Activated T-helper 1 cell treated with anti-CD3 and anti-CD28 coated beads, Interleukin-12 subunit alpha, Interleukin-12 subunit beta, Interleukin-2, Interleukin-4 antibody, amounts not matched to agents 30 ng/mL and 10 ng/mL and 1 ng/mL, durations not matched to agents 14 hours and 24 hours and 36 hours (primary cell): Measurements from ENCODE around the gene CLIP1. TPM values are rescaled to one million over a fixed set of nuclear protein-coding genes. Genes with fewer than 3 reads are reported as not detected.

Experiments used
- DNase-seq: peaks from one replicate; pipeline ENCODE4 v3.0.0; 2021; ENCODE audit warnings: low spot score
- H3K27ac Mint-ChIP-seq: one replicate; pipeline ENCODE4 v1.8.0; 2021; ENCODE audit warnings: mild to moderate bottlenecking, mixed read lengths
- H3K27me3 Mint-ChIP-seq: one replicate; pipeline ENCODE4 v1.8.0; 2022; ENCODE audit warnings: mild to moderate bottlenecking, moderate library complexity, mixed read lengths; ENCODE audit not compliant: insufficient read depth
- H3K36me3 Mint-ChIP-seq: one replicate; pipeline ENCODE4 v1.8.0; 2021; ENCODE audit warnings: low read depth, mixed read lengths
- H3K4me1 Mint-ChIP-seq: one replicate; pipeline ENCODE4 v1.8.0; 2021; ENCODE audit warnings: low read depth, mixed read lengths
- H3K4me3 Mint-ChIP-seq: one replicate; pipeline ENCODE4 v1.8.0; 2021; ENCODE audit warnings: mild to moderate bottlenecking, moderate library complexity, mixed read lengths
- H3K9me3 Mint-ChIP-seq: one replicate; pipeline ENCODE4 v1.8.0; 2021; ENCODE audit warnings: mixed read lengths
- intact Hi-C: fragments of 100-400 bp; cut with micrococcal nuclease; formaldehyde crosslinking; loops from one replicate; pipeline ENCODE4 v1.15.1; 2024
- total RNA-seq: library from RNA; stranded (reverse); gene quantifications from 2 replicates; pipeline ENCODE4 v1.2.3, GENCODE V29; 2022

Gene CLIP1
- total RNA-seq, 1 donor from 2014 or later: 64.1 TPM

- Mint-ChIP-seq H3K36me3 (peaks cover 4% of the 10 kb centered on the region), H3K4me1 (no peaks in the 10 kb centered on the region), H3K27ac (no peak overlapping the region), H3K4me3 (no peak overlapping the region), H3K27me3 (no peaks in the 10 kb centered on the region), H3K9me3 (no peaks in the 10 kb centered on the region)
- no peak for DNase-seq
- intact Hi-C loops: no loop called here
Observed at GRCh38 chr12:122308811-122309210, 113.7 kb downstream of the CLIP1 start.

- H3K27ac Mint-ChIP-seq: no peak overlapping the region
- no peaks in the 10 kb centered on the region for H3K27me3 Mint-ChIP-seq
- intact Hi-C loops: no loop called here
- H3K4me3 Mint-ChIP-seq: no peak overlapping the region
- no peaks in the 10 kb centered on the region for H3K9me3 Mint-ChIP-seq
- no peak for DNase-seq
- H3K4me1 Mint-ChIP-seq: no peaks in the 10 kb centered on the region
- peaks cover 10% of the 10 kb centered on the region for H3K36me3 Mint-ChIP-seq
Observed at GRCh38 chr12:122306407-122306806, 116.1 kb downstream of the CLIP1 start.

GRCh38 chr12:122304924-122305323 lies 117.5 kb downstream of the CLIP1 start:
- no peak overlapping the region for H3K27ac Mint-ChIP-seq
- intact Hi-C loops: no loop called here
- no peak overlapping the region for H3K4me3 Mint-ChIP-seq
- no peaks in the 10 kb centered on the region for H3K4me1 Mint-ChIP-seq
- no peak for DNase-seq
- no peaks in the 10 kb centered on the region for H3K9me3 Mint-ChIP-seq
- H3K36me3 Mint-ChIP-seq: peaks cover 15% of the 10 kb centered on the region
- no peaks in the 10 kb centered on the region for H3K27me3 Mint-ChIP-seq

- Mint-ChIP-seq H3K27ac (peak overlapping the region; percentile 14), H3K27me3 (no peaks in the 10 kb centered on the region), H3K36me3 (peaks cover 15% of the 10 kb centered on the region), H3K4me3 (no peak overlapping the region), H3K4me1 (no peaks in the 10 kb centered on the region), H3K9me3 (no peaks in the 10 kb centered on the region)
- intact Hi-C loops: no loop called here
- no peak for DNase-seq
Observed at GRCh38 chr12:122303068-122303467, 119.4 kb downstream of the CLIP1 start.

GRCh38 chr12:122298071-122298748 lies 124.3 kb downstream of the CLIP1 start:
- no peak for DNase-seq
- Mint-ChIP-seq H3K4me3 (no peak overlapping the region), H3K27me3 (no peaks in the 10 kb centered on the region), H3K4me1 (peaks cover 1% of the 10 kb centered on the region), H3K27ac (no peak overlapping the region), H3K9me3 (no peaks in the 10 kb centered on the region), H3K36me3 (peaks cover 23% of the 10 kb centered on the region)
- intact Hi-C loops: no loop called here

- peaks cover 24% of the 10 kb centered on the region for H3K36me3 Mint-ChIP-seq
- peaks cover 5% of the 10 kb centered on the region for H3K4me1 Mint-ChIP-seq
- no peak for DNase-seq
- H3K9me3 Mint-ChIP-seq: no peaks in the 10 kb centered on the region
- intact Hi-C loops: no loop called here
- H3K27me3 Mint-ChIP-seq: no peaks in the 10 kb centered on the region
- H3K27ac Mint-ChIP-seq: no peak overlapping the region
- no peak overlapping the region for H3K4me3 Mint-ChIP-seq
Observed at GRCh38 chr12:122297494-122297893, 125.0 kb downstream of the CLIP1 start.

- Mint-ChIP-seq H3K27ac (no peak overlapping the region), H3K27me3 (no peaks in the 10 kb centered on the region), H3K36me3 (peaks cover 23% of the 10 kb centered on the region), H3K4me1 (peaks cover 5% of the 10 kb centered on the region), H3K9me3 (no peaks in the 10 kb centered on the region), H3K4me3 (no peak overlapping the region)
- intact Hi-C loops: no loop called here
- DNase-seq: no peak
Observed at GRCh38 chr12:122295877-122296276, 126.6 kb downstream of the CLIP1 start.

GRCh38 chr12:122293081-122293480 lies 129.4 kb downstream of the CLIP1 start:
- no peaks in the 10 kb centered on the region for H3K9me3 Mint-ChIP-seq
- peaks cover 22% of the 10 kb centered on the region for H3K36me3 Mint-ChIP-seq
- no peak overlapping the region for H3K27ac Mint-ChIP-seq
- peaks cover 10% of the 10 kb centered on the region for H3K4me1 Mint-ChIP-seq
- no peaks in the 10 kb centered on the region for H3K27me3 Mint-ChIP-seq
- no peak for DNase-seq
- H3K4me3 Mint-ChIP-seq: no peak overlapping the region
- intact Hi-C loops: no loop called here

GRCh38 chr12:122291431-122291830 lies 131.0 kb downstream of the CLIP1 start:
- no peak overlapping the region for H3K27ac Mint-ChIP-seq
- H3K9me3 Mint-ChIP-seq: no peaks in the 10 kb centered on the region
- H3K36me3 Mint-ChIP-seq: peaks cover 15% of the 10 kb centered on the region
- peaks cover 16% of the 10 kb centered on the region for H3K4me1 Mint-ChIP-seq
- DNase-seq: no peak
- intact Hi-C loops: no loop called here
- H3K27me3 Mint-ChIP-seq: no peaks in the 10 kb centered on the region
- no peak overlapping the region for H3K4me3 Mint-ChIP-seq

GRCh38 chr12:122283680-122284079 lies 138.8 kb downstream of the CLIP1 start:
- intact Hi-C loops: no loop called here
- Mint-ChIP-seq H3K27ac (no peak overlapping the region), H3K27me3 (no peaks in the 10 kb centered on the region), H3K9me3 (no peaks in the 10 kb centered on the region), H3K4me3 (no peak overlapping the region), H3K4me1 (peaks cover 11% of the 10 kb centered on the region), H3K36me3 (peaks cover 11% of the 10 kb centered on the region)
- DNase-seq: no peak

- DNase-seq: no peak
- H3K27ac Mint-ChIP-seq: no peak overlapping the region
- no peaks in the 10 kb centered on the region for H3K9me3 Mint-ChIP-seq
- intact Hi-C loops: no loop called here
- H3K36me3 Mint-ChIP-seq: peaks cover 10% of the 10 kb centered on the region
- no peaks in the 10 kb centered on the region for H3K27me3 Mint-ChIP-seq
- H3K4me3 Mint-ChIP-seq: no peak overlapping the region
- H3K4me1 Mint-ChIP-seq: no peaks in the 10 kb centered on the region
Observed at GRCh38 chr12:122282061-122282460, 140.4 kb downstream of the CLIP1 start.

- intact Hi-C loops: no loop called here
- no peak for DNase-seq
- H3K4me3 Mint-ChIP-seq: no peak overlapping the region
- no peaks in the 10 kb centered on the region for H3K9me3 Mint-ChIP-seq
- H3K27ac Mint-ChIP-seq: no peak overlapping the region
- H3K4me1 Mint-ChIP-seq: no peaks in the 10 kb centered on the region
- H3K36me3 Mint-ChIP-seq: peaks cover 16% of the 10 kb centered on the region
- H3K27me3 Mint-ChIP-seq: no peaks in the 10 kb centered on the region
Observed at GRCh38 chr12:122276242-122276641, 146.2 kb downstream of the CLIP1 start.

GRCh38 chr12:122275459-122275858 lies 147.0 kb downstream of the CLIP1 start:
- intact Hi-C loops: no loop called here
- H3K4me1 Mint-ChIP-seq: no peaks in the 10 kb centered on the region
- H3K9me3 Mint-ChIP-seq: no peaks in the 10 kb centered on the region
- DNase-seq: no peak
- H3K36me3 Mint-ChIP-seq: peaks cover 16% of the 10 kb centered on the region
- no peak overlapping the region for H3K4me3 Mint-ChIP-seq
- no peak overlapping the region for H3K27ac Mint-ChIP-seq
- H3K27me3 Mint-ChIP-seq: no peaks in the 10 kb centered on the region
